GM19025 (cell line): ENCODE data around the gene DMXL1.
"Not testable (repeated sequence)": the region's sequence is repeated elsewhere in the genome, so short reads cannot be mapped to it uniquely, and the experiment has no call there.

ENCODE experiments used
- ATAC-seq: cut with Tn5 transposase; IDR thresholded peaks from one replicate; pipeline ENCODE4 v1.9.1; 2021; ENCODE audit warnings: mild to moderate bottlenecking, low read depth, moderate library complexity; ENCODE audit not compliant: unreplicated experiment

Gene DMXL1

GRCh38 chr5:119067450-119067849, 3.4 kb upstream of the DMXL1 start:
- no peak for ATAC-seq

- ATAC-seq: peak; percentile 41
Measured at GRCh38 chr5:119070578-119070827, 384 bp upstream of the DMXL1 start.

- peak; percentile 6 for ATAC-seq
Measured at GRCh38 chr5:119071561-119071995, 691 bp downstream of the DMXL1 start.

GRCh38 chr5:119072496-119072895, 1.6 kb downstream of the DMXL1 start:
- no peak for ATAC-seq

- not testable (repeated sequence) for ATAC-seq
Measured at GRCh38 chr5:119073746-119074337, 3.0 kb downstream of the DMXL1 start.

- peak; percentile 24 for ATAC-seq
Measured at GRCh38 chr5:119074419-119074818, 3.5 kb downstream of the DMXL1 start.

GRCh38 chr5:119075269-119075668, 4.4 kb downstream of the DMXL1 start:
- ATAC-seq: not testable (repeated sequence)

- ATAC-seq: no peak
Measured at GRCh38 chr5:119076080-119076479, 5.2 kb downstream of the DMXL1 start.

GRCh38 chr5:119077444-119077843, 6.6 kb downstream of the DMXL1 start:
- no peak for ATAC-seq

GRCh38 chr5:119078071-119078846, 7.4 kb downstream of the DMXL1 start:
- no peak for ATAC-seq

- no peak for ATAC-seq
Measured at GRCh38 chr5:119078861-119079260, 8.0 kb downstream of the DMXL1 start.

- ATAC-seq: peak; percentile 37
Measured at GRCh38 chr5:119079318-119079921, 8.5 kb downstream of the DMXL1 start.

GRCh38 chr5:119080936-119081335, 10.0 kb downstream of the DMXL1 start:
- ATAC-seq: no peak

- ATAC-seq: no peak
Measured at GRCh38 chr5:119082691-119083090, 11.8 kb downstream of the DMXL1 start.

GRCh38 chr5:119083679-119084078, 12.8 kb downstream of the DMXL1 start:
- no peak for ATAC-seq

- no peak for ATAC-seq
Measured at GRCh38 chr5:119088438-119088837, 17.6 kb downstream of the DMXL1 start.

- no peak for ATAC-seq
Measured at GRCh38 chr5:119095611-119096010, 24.7 kb downstream of the DMXL1 start.

GRCh38 chr5:119105971-119106370, 35.1 kb downstream of the DMXL1 start:
- no peak for ATAC-seq

- ATAC-seq: no peak
Measured at GRCh38 chr5:119112151-119112550, 41.3 kb downstream of the DMXL1 start.

- ATAC-seq: no peak
Measured at GRCh38 chr5:119117237-119117636, 46.4 kb downstream of the DMXL1 start.

- ATAC-seq: no peak
Measured at GRCh38 chr5:119118000-119118399, 47.1 kb downstream of the DMXL1 start.

GRCh38 chr5:119120893-119121292, 50.0 kb downstream of the DMXL1 start:
- no peak for ATAC-seq
